NCI-H345 treated with DMSO at 0.1 percent for 48 hours (cell line): Measurements from ENCODE around the gene CCNO.

Experiments used
- DNase-seq: peaks from one replicate; lab custom pipeline; 2025; ENCODE audit not compliant: unreplicated experiment; lab: John Stamatoyannopoulos, UW

CCNO gene

GRCh38 chr5:55232985-55233928 lies at the start of gene CCNO:
Gene CCNO (minus strand): TSS chr5:55233608. CDS start chr5:55233523, 85 bp downstream.
- DNase-seq, result peak; percentile 70

- DNase-seq, result no peak
These were observed 45.4 kb upstream of the CCNO start for GRCh38 chr5:55278778-55279177.

GRCh38 chr5:55276771-55277170 lies 43.4 kb upstream of the CCNO start:
- DNase-seq, result no peak

- no peak for DNase-seq
These were observed 24.9 kb upstream of the CCNO start for GRCh38 chr5:55258339-55258738.

GRCh38 chr5:55254802-55255201 lies 21.4 kb upstream of the CCNO start:
- DNase-seq, result no peak

GRCh38 chr5:55250064-55250463 lies 16.7 kb upstream of the CCNO start:
- DNase-seq, result no peak

- DNase-seq, result peak; percentile 4
These were observed 8.3 kb upstream of the CCNO start for GRCh38 chr5:55241746-55242145.

GRCh38 chr5:55236800-55237199 lies 3.4 kb upstream of the CCNO start:
- peak; percentile 9 for DNase-seq

GRCh38 chr5:55234121-55234700 lies 803 bp upstream of the CCNO start:
- DNase-seq, result peak; percentile 30

- peak; percentile 63 for DNase-seq
These were observed 980 bp downstream of the CCNO start for GRCh38 chr5:55232271-55232984.

- DNase-seq, result no peak
These were observed 1.5 kb downstream of the CCNO start for GRCh38 chr5:55231919-55232270.

- no peak for DNase-seq
These were observed 2.1 kb downstream of the CCNO start for GRCh38 chr5:55231029-55231918.

- no peak for DNase-seq
These were observed 3.2 kb downstream of the CCNO start for GRCh38 chr5:55230086-55230629.

- no peak for DNase-seq
These were observed 5.6 kb downstream of the CCNO start for GRCh38 chr5:55227664-55228430.

- no peak for DNase-seq
These were observed 6.3 kb downstream of the CCNO start, which contains the start of gene MCIDAS for GRCh38 chr5:55226934-55227663. Gene MCIDAS (minus strand): TSS chr5:55227315. CDS start chr5:55227138, 177 bp downstream.

- DNase-seq, result peak; percentile 70
These were observed 7.1 kb downstream of the CCNO start for GRCh38 chr5:55226027-55226933.

GRCh38 chr5:55225346-55225745 lies 8.1 kb downstream of the CCNO start:
- no peak for DNase-seq

- DNase-seq, result no peak
These were observed 9.6 kb downstream of the CCNO start for GRCh38 chr5:55223812-55224240.
